Lung (tissue), 12 donors: Measurements from ENCODE around the gene PHF1. TPM values are rescaled to one million over a fixed set of nuclear protein-coding genes. Genes with fewer than 3 reads are reported as not detected.
"Not testable (repeated sequence)": the region's sequence is repeated elsewhere in the genome, so short reads cannot be mapped to it uniquely, and the experiment has no call there.

Source experiments
- ATAC-seq: fragments of 200-7000 bp; cut with Tn5 transposase; one replicate; pipeline ENCODE4 v1.9.1; 2020; ENCODE audit warnings: moderate number of reproducible peaks; ENCODE audit not compliant: insufficient read depth, low FRiP score
- DNase-seq, 3 donors: peaks; one replicate each; pipeline ENCODE4 v3.0.0-alpha.2; 2013 to 2017
- H3K27ac ChIP-seq, 2 donors: one replicate each; pipeline ENCODE4 v1.5.1; 2013; ENCODE audit warnings: mild to moderate bottlenecking in 2 of 2, moderate library complexity in 2 of 2, control low read depth in 1 of 2, inconsistent platforms in 1 of 2, low read depth in 1 of 2, low read length in 1 of 2
- H3K27me3 ChIP-seq, 3 donors: one replicate each; pipeline ENCODE4 v1.5.1; 2013; ENCODE audit warnings: low read length in 2 of 3; ENCODE audit not compliant: control insufficient read depth in 3 of 3, insufficient read depth in 3 of 3
- H3K36me3 ChIP-seq, 4 donors: one replicate each; pipeline ENCODE4 v1.5.1; 2013; ENCODE audit warnings: low read length in 4 of 4, mild to moderate bottlenecking in 1 of 4, moderate library complexity in 1 of 4; ENCODE audit not compliant: control insufficient read depth in 4 of 4, insufficient read depth in 4 of 4
- H3K4me1 ChIP-seq, 5 donors: one replicate each; pipeline ENCODE4 v1.5.1; 2013; ENCODE audit warnings: low read length in 5 of 5, mild to moderate bottlenecking in 2 of 5, moderate library complexity in 1 of 5; ENCODE audit not compliant: control insufficient read depth in 5 of 5, insufficient read depth in 5 of 5
- H3K4me3 ChIP-seq: one replicate; pipeline ENCODE4 v1.5.1; 2013; ENCODE audit warnings: mild to moderate bottlenecking, control low read depth, moderate library complexity
- H3K9ac ChIP-seq, 2 donors: one replicate each; pipeline ENCODE4 v1.5.1; 2013; ENCODE audit warnings: low read length in 2 of 2, control low read depth in 1 of 2; ENCODE audit not compliant: insufficient read depth in 1 of 2
- H3K9me3 ChIP-seq, 4 donors: one replicate each; pipeline ENCODE4 v1.5.1; 2013; ENCODE audit warnings: low read length in 3 of 4, mild to moderate bottlenecking in 1 of 4, moderate library complexity in 1 of 4; ENCODE audit not compliant: control insufficient read depth in 4 of 4, insufficient read depth in 3 of 4
- CTCF ChIP-seq: IDR thresholded peaks from 2 replicates; pipeline ENCODE4 v1.5.1; 2012; ENCODE audit warnings: mild to moderate bottlenecking; ENCODE audit errors: control extremely low read depth, extremely low read depth
- WGBS, 2 donors: extraction: QIAGEN DNeasy Blood & Tissue Kit; methylation state at CpG; one replicate each; pipeline ENCODE4 v1.1.7; 2013; 5-methylcytosine and 5-hydroxymethylcytosine counted together
- polyA plus RNA-seq, 2 donors: library from polyadenylated mRNA; stranded (reverse); fragments of 200-250 nt; gene quantifications; one replicate each; pipeline ENCODE4 v1.2.1, GENCODE V29; 2013
- total RNA-seq, 2 donors: library from RNA; depleted of rRNA in 1 of 2; stranded (reverse); fragments of >200 nt in 1 of 2; gene quantifications; one replicate each; pipeline ENCODE4 v1.2.1, GENCODE V29; 2014 to 2021
- donor health status: control.
- donor health status: control.
- donor health status: Bipolar disorder and iron deficiency.
- donor health status: healthy.
- donor health status: DM: yes; HTN: yes; CAD: no.

The PHF1 gene
- total and polyA plus RNA-seq, 4 donors: 30.9 to 121 (median 45.1) TPM

DNA sequence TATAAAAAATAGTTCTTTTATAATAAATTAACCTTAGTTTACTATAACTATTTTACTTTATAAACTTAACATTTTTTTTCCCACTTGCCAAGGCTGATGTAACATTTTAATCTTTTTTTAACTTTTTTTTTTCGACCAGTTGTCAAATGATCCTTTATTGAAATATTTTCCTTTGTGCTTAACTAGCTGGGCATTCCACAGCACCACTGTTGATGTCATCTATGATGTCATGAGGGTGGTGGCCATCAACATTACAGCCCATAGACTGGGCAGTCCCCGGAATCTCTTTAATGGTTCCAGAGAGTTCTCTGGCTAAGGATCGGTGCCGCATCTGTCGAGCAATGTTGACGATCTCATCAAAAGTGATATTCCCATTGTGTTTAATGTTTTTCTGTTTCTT is 10.9 kb upstream of the PHF1 start:
- H3K27ac ChIP-seq, H3K4me1 ChIP-seq, H3K9me3 ChIP-seq, H3K4me3 ChIP-seq, H3K27me3 ChIP-seq, DNase-seq, H3K9ac ChIP-seq, ATAC-seq: not testable (repeated sequence)
- peaks cover 0 to 19% (median 6%) of the 10 kb centered on the region in 4 donors for H3K36me3 ChIP-seq
- WGBS, 2 donors: 94 to 99% methylated on average over 6 of the region's 6 CpGs

DNA sequence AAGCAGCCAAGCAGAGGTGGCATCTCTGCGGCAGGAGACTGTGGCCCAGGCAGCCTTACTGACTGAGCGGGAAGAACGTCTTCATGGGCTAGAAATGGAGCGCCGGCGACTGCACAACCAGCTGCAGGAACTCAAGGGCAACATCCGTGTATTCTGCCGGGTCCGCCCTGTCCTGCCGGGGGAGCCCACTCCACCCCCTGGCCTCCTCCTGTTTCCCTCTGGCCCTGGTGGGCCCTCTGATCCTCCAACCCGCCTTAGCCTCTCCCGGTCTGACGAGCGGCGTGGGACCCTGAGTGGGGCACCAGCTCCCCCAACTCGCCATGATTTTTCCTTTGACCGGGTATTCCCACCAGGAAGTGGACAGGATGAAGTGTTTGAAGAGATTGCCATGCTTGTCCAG is 5.9 kb upstream of the PHF1 start:
- no peak for TF ChIP-seq CTCF
- WGBS, 2 donors: 91 to 96% methylated on average over 17 of the region's 17 CpGs
- no peak for ATAC-seq
- H3K4me3 ChIP-seq: no peak overlapping the region
- no peak overlapping the region for H3K27ac ChIP-seq
- H3K9me3 ChIP-seq: no peaks in the 10 kb centered on the region
- no peak for DNase-seq
- peaks cover 0 to 30% (median 10%) of the 10 kb centered on the region in 4 donors for H3K36me3 ChIP-seq
- no peaks in the 10 kb centered on the region for H3K27me3 ChIP-seq
- no peak overlapping the region for H3K9ac ChIP-seq
- no peaks in the 10 kb centered on the region for H3K4me1 ChIP-seq

DNA sequence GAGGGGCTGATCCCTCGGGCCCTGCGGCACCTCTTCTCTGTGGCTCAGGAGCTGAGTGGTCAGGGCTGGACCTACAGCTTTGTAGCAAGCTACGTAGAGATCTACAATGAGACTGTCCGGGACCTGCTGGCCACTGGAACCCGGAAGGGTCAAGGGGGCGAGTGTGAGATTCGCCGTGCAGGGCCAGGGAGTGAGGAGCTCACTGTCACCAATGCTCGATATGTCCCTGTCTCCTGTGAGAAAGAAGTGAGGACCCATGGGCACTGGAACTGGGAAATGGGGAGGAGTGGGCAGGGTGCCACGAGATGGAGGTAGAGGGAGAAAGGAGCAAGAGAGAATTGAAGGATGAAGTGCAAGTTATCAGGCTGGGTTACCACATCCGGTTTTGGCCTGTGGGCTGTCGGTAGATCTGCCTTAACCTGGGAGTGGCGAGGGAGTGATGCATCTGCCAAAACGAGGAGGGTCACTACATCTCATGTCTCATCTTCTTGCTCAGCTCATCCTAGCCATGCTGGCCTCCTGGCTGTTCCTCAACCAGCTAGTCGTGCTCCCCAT is 5.4 kb upstream of the PHF1 start:
- Histone ChIP-seq H3K4me3 (no peak overlapping the region), H3K9me3 (no peaks in the 10 kb centered on the region), H3K9ac (no peak overlapping the region), H3K27ac (no peak overlapping the region), H3K36me3 (peaks cover 0 to 30% (median 10%) of the 10 kb centered on the region in 4 donors), H3K27me3 (no peaks in the 10 kb centered on the region), H3K4me1 (no peaks in the 10 kb centered on the region)
- 92% methylated on average over 15 of the region's 15 CpGs for WGBS, 2 donors
- TF ChIP-seq CTCF: no peak
- DNase-seq (no peak), ATAC-seq (no peak)

DNA sequence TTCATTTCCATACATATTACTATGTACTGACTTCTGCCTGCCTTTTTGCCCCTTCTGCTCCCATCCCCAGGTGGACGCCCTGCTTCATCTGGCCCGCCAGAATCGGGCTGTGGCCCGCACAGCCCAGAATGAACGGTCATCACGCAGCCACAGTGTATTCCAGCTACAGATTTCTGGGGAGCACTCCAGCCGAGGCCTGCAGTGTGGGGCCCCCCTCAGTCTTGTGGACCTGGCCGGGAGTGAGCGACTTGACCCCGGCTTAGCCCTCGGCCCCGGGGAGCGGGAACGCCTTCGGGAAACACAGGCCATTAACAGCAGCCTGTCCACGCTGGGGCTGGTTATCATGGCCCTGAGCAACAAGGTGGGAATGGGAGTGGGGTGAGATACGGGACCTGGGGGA is 4.7 kb upstream of the PHF1 start:
- TF ChIP-seq CTCF: no peak
- 97% methylated on average over 17 of the region's 17 CpGs for WGBS, 2 donors
- ATAC-seq: no peak

More for the DNA sequence above, 4.7 kb upstream of the PHF1 start:
- DNase-seq: no peak
- Histone ChIP-seq H3K27me3 (no peaks in the 10 kb centered on the region), H3K36me3 (peaks cover 0 to 30% (median 10%) of the 10 kb centered on the region in 4 donors), H3K4me3 (no peak overlapping the region), H3K9me3 (no peaks in the 10 kb centered on the region), H3K4me1 (no peaks in the 10 kb centered on the region), H3K9ac (no peak overlapping the region), H3K27ac (no peak overlapping the region)
